HL-60 (cell line): ENCODE results near the gene EPDR1.

Experiments
- DNase-seq, 2 experiments: peaks; one replicate each; pipeline ENCODE4 v3.0.0-alpha.2; 2010 to 2020; ENCODE audit warnings: low read depth in 1 of 2, low spot score in 1 of 2
- H3K27ac ChIP-seq: fragments of 250-450 bp; sonication (Bioruptor Pico); replicated peaks from 2 replicates; pipeline ENCODE4 v1.5.1; 2020; ENCODE audit warnings: mild to moderate bottlenecking, moderate library complexity
- H3K27me3 ChIP-seq: fragments of 250-450 bp; sonication (Bioruptor Pico); 2 replicates; pipeline ENCODE4 v1.5.1; 2021; ENCODE audit warnings: mild to moderate bottlenecking, moderate library complexity; ENCODE audit not compliant: insufficient read depth, poor library complexity, severe bottlenecking
- H3K4me3 ChIP-seq: replicated peaks from 2 replicates; pipeline ENCODE4 v1.5.1; 2011; ENCODE audit warnings: mild to moderate bottlenecking, control low read depth, low read length; ENCODE audit not compliant: insufficient read depth
- CTCF ChIP-seq: IDR thresholded peaks from one replicate; pipeline ENCODE4 v1.5.1; 2011; ENCODE audit warnings: low read length, control low read depth, inconsistent platforms; ENCODE audit not compliant: insufficient read depth
- GABPA ChIP-seq: IDR thresholded peaks from 2 replicates; pipeline ENCODE4 v1.6.1; 2012; ENCODE audit warnings: low read depth
- POLR2AphosphoS5 ChIP-seq: IDR thresholded peaks from 2 replicates; pipeline ENCODE4 v1.6.1; 2012; ENCODE audit warnings: low read depth
- REST ChIP-seq: IDR thresholded peaks from 2 replicates; pipeline ENCODE4 v1.6.1; 2012; ENCODE audit warnings: low read depth; ENCODE audit not compliant: insufficient replicate concordance
- SPI1 ChIP-seq: IDR thresholded peaks from 2 replicates; pipeline ENCODE4 v1.6.1; 2012; ENCODE audit warnings: low read depth, mild to moderate bottlenecking, borderline replicate concordance

Gene EPDR1

GRCh38 chr7:37957221-37957970, 37.0 kb downstream of the EPDR1 start:
- TF ChIP-seq GABPA: no peak
- no peak for TF ChIP-seq POLR2AphosphoS5
- TF ChIP-seq REST: no peak
- TF ChIP-seq SPI1: no peak
- no peak for TF ChIP-seq CTCF
- no peak for DNase-seq
- H3K27me3 ChIP-seq: no peaks in the 10 kb centered on the region
- H3K4me3 ChIP-seq: no peak overlapping the region
- no peak overlapping the region for H3K27ac ChIP-seq

GRCh38 chr7:37960483-37960882, 40.0 kb downstream of the EPDR1 start:
- H3K27me3 ChIP-seq: no peaks in the 10 kb centered on the region
- TF ChIP-seq POLR2AphosphoS5 (no peak), GABPA (no peak)
- no peak overlapping the region for H3K27ac ChIP-seq
- no peak for DNase-seq
- H3K4me3 ChIP-seq: no peak overlapping the region

- no peak for DNase-seq
- H3K4me3 ChIP-seq: no peak overlapping the region
- no peaks in the 10 kb centered on the region for H3K27me3 ChIP-seq
- TF ChIP-seq REST (no peak), CTCF (no peak), GABPA (no peak), POLR2AphosphoS5 (no peak), SPI1 (no peak)
- H3K27ac ChIP-seq: no peak overlapping the region
Observed at GRCh38 chr7:37961251-37961650, 40.8 kb downstream of the EPDR1 start.

- no peak overlapping the region for H3K27ac ChIP-seq
- no peak for DNase-seq
- H3K4me3 ChIP-seq: no peak overlapping the region
- no peaks in the 10 kb centered on the region for H3K27me3 ChIP-seq
- TF ChIP-seq REST (no peak), SPI1 (no peak), GABPA (no peak), CTCF (no peak), POLR2AphosphoS5 (no peak)
Observed at GRCh38 chr7:37964196-37964595, 43.8 kb downstream of the EPDR1 start.
